Ovary (tissue), 3 donors: Measurements from ENCODE around the gene TBATA.

Experiments
- EP300 ChIP-seq: sonication (generic); formaldehyde crosslinking; IDR thresholded peaks from one replicate; pipeline ENCODE4 v1.6.1; 2017; ENCODE audit warnings: antibody characterized with exemption
- POLR2A ChIP-seq: fragments of 450-650 bp; IDR thresholded peaks from one replicate; pipeline ENCODE4 v1.6.1; 2017; ENCODE audit warnings: antibody characterized with exemption, mild to moderate bottlenecking, moderate library complexity
- TF ChIP-seq, protein P1 (sequence below), 3 donors: fragments of 450-650 bp in 2 of 3; fragments of 200-600 bp in 1 of 3; IDR thresholded peaks; one replicate each; pipeline versions ENCODE4 v1.5.1 to v1.8.0; 2016 to 2022; ENCODE audit warnings: antibody characterized with exemption in 3 of 3, mild to moderate bottlenecking in 1 of 3
- donor health status: DM: no; HTN: no; CAD: no.

DNA sequence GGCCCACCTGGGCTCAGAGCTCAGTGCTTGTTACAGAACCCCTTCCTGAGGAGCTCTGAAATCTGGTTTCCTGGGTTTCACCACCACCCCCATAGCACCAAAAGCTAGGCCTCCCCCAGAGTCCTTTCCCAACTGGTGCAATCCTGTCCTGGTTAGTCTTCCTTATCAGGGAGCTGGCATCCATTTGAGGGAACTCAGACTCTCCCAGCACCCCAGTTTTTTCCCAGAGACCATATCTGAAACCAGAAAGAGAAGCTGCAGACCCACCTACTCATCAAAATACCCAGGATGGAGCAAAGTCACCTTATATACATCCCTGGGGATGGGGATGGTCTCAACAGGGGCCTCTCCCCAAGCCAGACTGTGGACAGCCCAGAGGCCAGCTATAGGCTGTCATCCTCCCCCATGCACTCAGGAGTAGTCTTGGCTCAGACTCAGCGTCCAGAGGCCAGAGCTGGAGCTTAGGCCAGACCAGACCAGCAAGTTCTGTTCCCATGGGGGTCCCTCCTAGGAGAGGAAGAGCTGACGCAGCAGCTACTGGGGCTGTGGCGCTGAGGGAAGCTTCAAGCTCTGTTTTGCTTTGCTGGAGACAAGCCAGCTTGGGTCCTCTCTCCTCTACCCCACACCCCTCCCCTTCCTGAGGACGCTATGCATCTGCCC is 3.0 kb downstream of the TBATA start:
- TF ChIP-seq POLR2A: no peak
- TF ChIP-seq, protein P1, sequence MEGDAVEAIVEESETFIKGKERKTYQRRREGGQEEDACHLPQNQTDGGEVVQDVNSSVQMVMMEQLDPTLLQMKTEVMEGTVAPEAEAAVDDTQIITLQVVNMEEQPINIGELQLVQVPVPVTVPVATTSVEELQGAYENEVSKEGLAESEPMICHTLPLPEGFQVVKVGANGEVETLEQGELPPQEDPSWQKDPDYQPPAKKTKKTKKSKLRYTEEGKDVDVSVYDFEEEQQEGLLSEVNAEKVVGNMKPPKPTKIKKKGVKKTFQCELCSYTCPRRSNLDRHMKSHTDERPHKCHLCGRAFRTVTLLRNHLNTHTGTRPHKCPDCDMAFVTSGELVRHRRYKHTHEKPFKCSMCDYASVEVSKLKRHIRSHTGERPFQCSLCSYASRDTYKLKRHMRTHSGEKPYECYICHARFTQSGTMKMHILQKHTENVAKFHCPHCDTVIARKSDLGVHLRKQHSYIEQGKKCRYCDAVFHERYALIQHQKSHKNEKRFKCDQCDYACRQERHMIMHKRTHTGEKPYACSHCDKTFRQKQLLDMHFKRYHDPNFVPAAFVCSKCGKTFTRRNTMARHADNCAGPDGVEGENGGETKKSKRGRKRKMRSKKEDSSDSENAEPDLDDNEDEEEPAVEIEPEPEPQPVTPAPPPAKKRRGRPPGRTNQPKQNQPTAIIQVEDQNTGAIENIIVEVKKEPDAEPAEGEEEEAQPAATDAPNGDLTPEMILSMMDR (IDR thresholded peaks at IDR 0.05): no peak
- no peak for TF ChIP-seq EP300
